IMR-90 (cell line): ENCODE results near the gene SERPINA5. TPM values are rescaled to one million over a fixed set of nuclear protein-coding genes. Genes with fewer than 3 reads are reported as not detected.

Experiments
- ATAC-seq: fragments of 200-7000 bp; cut with Tn5 transposase; 2 replicates; pipeline ENCODE4 v1.9.1; 2020; ENCODE audit warnings: low read depth, mild to moderate bottlenecking, moderate library complexity
- BruUV-seq: library from RNA; stranded (reverse); fragments of 400-500 nt; replicated peaks from 2 replicates; lab custom pipeline; 2021; lab: Mats Ljungman, UMichigan
- CTCF ChIA-PET: fragments of 300-600 bp; formaldehyde crosslinking; extraction: SDS; loops from one replicate; lab custom pipeline; 2021; ENCODE audit warnings: antibody characterized with exemption; lab: Yijun Ruan, JAX
- POLR2A ChIA-PET: fragments of 300-600 bp; sonication (Branson Sonifier 250); formaldehyde crosslinking; loops from one replicate; lab custom pipeline; 2022; ENCODE audit warnings: antibody characterized with exemption; ENCODE audit not compliant: unreplicated experiment; lab: Charles Lee
- DNase-seq: peaks from one replicate; pipeline ENCODE4 v3.0.0; 2013
- H2AFZ ChIP-seq: replicated peaks from 2 replicates; pipeline ENCODE3; 2013; ENCODE audit warnings: low read length, mild to moderate bottlenecking; ENCODE audit not compliant: poor library complexity
- H2AK5ac ChIP-seq: 2 replicates; pipeline ENCODE4 v1.6.1; 2013; ENCODE audit warnings: low read depth, low read length, inconsistent platforms
- H2AK9ac ChIP-seq: replicated peaks from 2 replicates; pipeline ENCODE3; 2013; ENCODE audit warnings: mild to moderate bottlenecking, low read depth, low read length, moderate library complexity; ENCODE audit not compliant: poor library complexity
- H2BK120ac ChIP-seq: 2 replicates; pipeline ENCODE4 v1.6.1; 2013; ENCODE audit warnings: low read depth, low read length, inconsistent platforms
- H2BK15ac ChIP-seq: 3 replicates; pipeline ENCODE4 v1.6.1; 2013; ENCODE audit warnings: low read depth, low read length, inconsistent platforms
- H2BK20ac ChIP-seq: 2 replicates; pipeline ENCODE4 v1.6.1; 2013; ENCODE audit warnings: low read depth, mild to moderate bottlenecking, inconsistent platforms, low read length, moderate library complexity
- H2BK5ac ChIP-seq: 2 replicates; pipeline ENCODE4 v1.6.1; 2013; ENCODE audit warnings: mild to moderate bottlenecking, low read depth, low read length, inconsistent platforms; ENCODE audit not compliant: poor library complexity, severe bottlenecking
- H3K14ac ChIP-seq: replicated peaks from 2 replicates; pipeline ENCODE4 v1.6.1; 2013; ENCODE audit warnings: low read depth, low read length, inconsistent platforms
- H3K18ac ChIP-seq: 2 replicates; pipeline ENCODE4 v1.6.1; 2013; ENCODE audit warnings: low read depth, low read length, control low read depth
- H3K23ac ChIP-seq: 2 replicates; pipeline ENCODE4 v1.6.1; 2013; ENCODE audit warnings: low read depth, low read length, inconsistent platforms
- H3K27ac ChIP-seq: 2 replicates; pipeline ENCODE4 v1.5.1; 2013; ENCODE audit warnings: mild to moderate bottlenecking, control low read depth, low read length; ENCODE audit not compliant: insufficient read depth
- H3K27me3 ChIP-seq: 2 replicates; pipeline ENCODE4 v1.6.1; 2013; ENCODE audit warnings: low read length; ENCODE audit not compliant: control insufficient read depth, insufficient read depth
- H3K36me3 ChIP-seq: 2 replicates; pipeline ENCODE4 v1.6.1; 2013; ENCODE audit warnings: low read length, mixed read lengths; ENCODE audit not compliant: control insufficient read depth, insufficient read depth
- H3K4ac ChIP-seq: 2 replicates; pipeline ENCODE4 v1.6.1; 2013; ENCODE audit warnings: low read depth, low read length, inconsistent platforms
- H3K4me1 ChIP-seq: 2 replicates; pipeline ENCODE4 v1.6.1; 2013; ENCODE audit warnings: low read length, mixed read lengths; ENCODE audit not compliant: control insufficient read depth, insufficient read depth
- H3K4me2 ChIP-seq: 2 replicates; pipeline ENCODE4 v1.6.1; 2013; ENCODE audit warnings: low read depth, mild to moderate bottlenecking, control low read depth, low read length, moderate library complexity
- H3K4me3 ChIP-seq: 2 replicates; pipeline ENCODE4 v1.5.1; 2013; ENCODE audit warnings: low read depth, mild to moderate bottlenecking, control low read depth, low read length, moderate library complexity; ENCODE audit not compliant: insufficient read depth
- H3K56ac ChIP-seq: 2 replicates; pipeline ENCODE4 v1.6.1; 2013; ENCODE audit warnings: low read length, inconsistent platforms; ENCODE audit not compliant: insufficient read depth; ENCODE audit errors: extremely low read depth
- H3K79me1 ChIP-seq, 2 experiments: 2 replicates each; pipeline ENCODE4 v1.6.1; 2013; ENCODE audit warnings: low read length in 2 of 2, inconsistent platforms in 1 of 2, low read depth in 1 of 2
- H3K9ac ChIP-seq: 2 replicates; pipeline ENCODE4 v1.6.1; 2013; ENCODE audit warnings: low read depth, low read length, control low read depth
- H3K9me1 ChIP-seq: 2 replicates; pipeline ENCODE4 v1.6.1; 2013; ENCODE audit warnings: low read length, inconsistent platforms; ENCODE audit not compliant: insufficient read depth
- H3K9me3 ChIP-seq: 2 replicates; pipeline ENCODE4 v1.6.1; 2013; ENCODE audit warnings: low read length; ENCODE audit not compliant: control insufficient read depth, insufficient read depth
- H4K20me1 ChIP-seq: 2 replicates; pipeline ENCODE4 v1.6.1; 2013; ENCODE audit warnings: low read length, inconsistent platforms; ENCODE audit not compliant: insufficient read depth
- H4K5ac ChIP-seq: 2 replicates; pipeline ENCODE4 v1.6.1; 2013; ENCODE audit warnings: mild to moderate bottlenecking, low read depth, low read length, control low read depth
- H4K8ac ChIP-seq, 2 experiments: 2 replicates each; pipeline ENCODE4 v1.6.1; 2013; ENCODE audit warnings: low read depth in 2 of 2, low read length in 2 of 2, control low read depth in 1 of 2, inconsistent platforms in 1 of 2
- H4K91ac ChIP-seq: 2 replicates; pipeline ENCODE4 v1.6.1; 2013; ENCODE audit warnings: low read depth, low read length, inconsistent platforms; ENCODE audit not compliant: insufficient read depth
- BHLHE40 ChIP-seq: fragments of 150-350 bp; IDR thresholded peaks from 2 replicates; pipeline ENCODE4 v1.6.1; 2016; ENCODE audit warnings: mild to moderate bottlenecking, low read depth, low read length
- CHD1 ChIP-seq: IDR thresholded peaks from 2 replicates; pipeline ENCODE4 v1.6.1; 2012; ENCODE audit warnings: low read depth, low read length, improper control_type of control experiment
- CTCF ChIP-seq: conservative IDR thresholded peaks from 2 replicates; pipeline ENCODE4 v1.5.1; 2012; ENCODE audit warnings: mild to moderate bottlenecking, low read depth, low read length, improper control_type of control experiment
- ELK1 ChIP-seq: fragments of 150-350 bp; IDR thresholded peaks from 2 replicates; pipeline ENCODE4 v1.6.1; 2016; ENCODE audit warnings: low read depth, mild to moderate bottlenecking, low read length, moderate library complexity, borderline replicate concordance
- FOS ChIP-seq: fragments of 150-350 bp; IDR thresholded peaks from 2 replicates; pipeline ENCODE4 v1.6.1; 2016; ENCODE audit warnings: low read depth, low read length
- MAZ ChIP-seq: IDR thresholded peaks from 2 replicates; pipeline ENCODE4 v1.6.1; 2012; ENCODE audit warnings: low read depth, mild to moderate bottlenecking, low read length, improper control_type of control experiment, moderate library complexity, borderline replicate concordance
- MXI1 ChIP-seq: IDR thresholded peaks from 2 replicates; pipeline ENCODE4 v1.6.1; 2012; ENCODE audit warnings: low read depth, mild to moderate bottlenecking, low read length, moderate library complexity, borderline replicate concordance
- POLR2A ChIP-seq: IDR thresholded peaks from 2 replicates; pipeline ENCODE4 v1.6.1; 2012; ENCODE audit warnings: mild to moderate bottlenecking, low read depth, low read length
- RAD21 ChIP-seq: IDR thresholded peaks from 2 replicates; pipeline ENCODE4 v1.6.1; 2012; ENCODE audit warnings: low read length, improper control_type of control experiment
- RCOR1 ChIP-seq: IDR thresholded peaks from 2 replicates; pipeline ENCODE4 v1.6.1; 2012; ENCODE audit warnings: mild to moderate bottlenecking, low read length, improper control_type of control experiment; ENCODE audit not compliant: insufficient replicate concordance
- RFX5 ChIP-seq: IDR thresholded peaks from 2 replicates; pipeline ENCODE4 v1.8.0; 2012; ENCODE audit warnings: low read depth, mild to moderate bottlenecking, low read length, moderate library complexity
- SMC3 ChIP-seq: fragments of 150-350 bp; IDR thresholded peaks from 2 replicates; pipeline ENCODE4 v1.6.1; 2016; ENCODE audit warnings: low read depth, mild to moderate bottlenecking, antibody characterized with exemption, low read length, moderate library complexity
- USF2 ChIP-seq: fragments of 150-350 bp; IDR thresholded peaks from 2 replicates; pipeline ENCODE4 v1.6.1; 2017; ENCODE audit warnings: mild to moderate bottlenecking, antibody characterized with exemption, low read length, low read depth
- WGBS, 2 experiments: methylation state at CpG; one replicate each; pipeline versions ENCODE4 v1.1.5 to v1.1.7; 2013; ENCODE audit warnings: missing lambda C conversion rate in 2 of 2; ENCODE audit not compliant: insufficient read length in 1 of 2; ENCODE audit errors: extremely low coverage in 2 of 2; 5-methylcytosine and 5-hydroxymethylcytosine counted together
- dilution Hi-C: fragments of 300-500 bp; cut with HindIII; formaldehyde crosslinking; loops from one replicate; pipeline ENCODE4 v1.14.3; 2018; ENCODE audit warnings: low sequenced_read_pairs; ENCODE audit not compliant: unreplicated experiment
- in situ Hi-C: fragments of 300-500 bp; cut with MboI; formaldehyde crosslinking; loops from 3 replicates; pipeline ENCODE4 v1.14.3; 2019; ENCODE audit warnings: low sequenced_read_pairs, inconsistent platforms, mixed read lengths
- intact Hi-C: fragments of 100-400 bp; cut with micrococcal nuclease; formaldehyde crosslinking; loops from 2 replicates; pipeline ENCODE4 v1.10.0; 2022
- polyA plus RNA-seq, 3 experiments: library from polyadenylated mRNA; depleted of rRNA; stranded (reverse); fragments of >200 nt; gene quantifications; 2 replicates each; pipeline ENCODE4 v1.2.3, GENCODE V29; 2012; ENCODE audit warnings: low replicate concordance in 1 of 3
- total RNA-seq: library from RNA; depleted of rRNA; stranded (reverse); fragments of >200 nt; gene quantifications from 2 replicates; pipeline ENCODE4 v1.2.3, GENCODE V29; 2012

Gene SERPINA5
- total and polyA plus RNA-seq, 2 of the 4 experiments (the other 2 are of a cell fraction), result not detected

GRCh38 chr14:94631536-94632304 lies 50.5 kb downstream of the SERPINA5 start:
- Histone ChIP-seq H4K20me1 (no peaks in the 10 kb centered on the region), H3K27me3 (peaks cover 6% of the 10 kb centered on the region), H3K4me3 (no peak overlapping the region), H2BK15ac (no peak overlapping the region), H3K36me3 (no peaks in the 10 kb centered on the region), H2BK20ac (no peak overlapping the region), H3K4me2 (no peak overlapping the region), H2AFZ (no peak overlapping the region), H2AK5ac (no peak overlapping the region), H3K56ac (no peak overlapping the region), H3K4ac (no peak overlapping the region), H3K14ac (no peak overlapping the region), H2BK120ac (no peak overlapping the region), H3K4me1 (no peaks in the 10 kb centered on the region), H2AK9ac (no peak overlapping the region), H3K9ac (no peak overlapping the region), H3K9me3 (no peaks in the 10 kb centered on the region), H3K18ac (no peak overlapping the region), H3K23ac (no peak overlapping the region), H4K91ac (no peak overlapping the region), H3K27ac (no peak overlapping the region), H4K5ac (no peak overlapping the region), H4K8ac (no peak overlapping the region), H3K9me1 (no peaks in the 10 kb centered on the region), H2BK5ac (no peak overlapping the region), H3K79me1 (no peaks in the 10 kb centered on the region)
- CTCF ChIA-PET, result no interaction called here
- no peak for DNase-seq
- BruUV-seq, result no TSS peak
- dilution Hi-C loops (no loop called here), in situ Hi-C loops (no loop called here), intact Hi-C loops (no loop called here)
- POLR2A ChIA-PET, result no interaction called here
- WGBS, 2 experiments, result no CpG with 5 or more reads among the region's 7 CpGs
- TF ChIP-seq CHD1 (no peak), SMC3 (no peak), CTCF (no peak), FOS (no peak), USF2 (no peak), BHLHE40 (no peak), RFX5 (no peak), RCOR1 (no peak), MAZ (no peak), MXI1 (no peak), POLR2A (no peak), ELK1 (no peak), RAD21 (no peak)
- ATAC-seq, result no peak
